Heart right ventricle (tissue), 16 donors: Measurements from ENCODE around the gene ZC3H8. TPM values are rescaled to one million over a fixed set of nuclear protein-coding genes. Genes with fewer than 3 reads are reported as not detected.

Source experiments
- ATAC-seq, 8 donors: fragments of 200-7000 bp; cut with Tn5 transposase; one replicate each; pipeline ENCODE4 v1.9.1; 2020; ENCODE audit warnings: mild to moderate bottlenecking in 8 of 8, moderate library complexity in 8 of 8, moderate number of reproducible peaks in 1 of 8
- DNase-seq, 2 donors: peaks; one replicate each; pipeline ENCODE4 v3.0.0-alpha.2; 2020
- H3K27ac ChIP-seq, 10 donors: fragments of 200-600 bp; sonication (generic) in 2 of 10; one replicate each; pipeline versions ENCODE4 v1.5.0 to v1.8.0; 2020 to 2022; ENCODE audit warnings: mild to moderate bottlenecking in 3 of 10
- H3K27me3 ChIP-seq, 7 donors: fragments of 200-600 bp; one replicate each; pipeline ENCODE4 v1.8.0; 2021 to 2022; ENCODE audit warnings: mild to moderate bottlenecking in 2 of 7
- H3K36me3 ChIP-seq, 9 donors: fragments of 200-600 bp; sonication (generic) in 1 of 9; one replicate each; pipeline versions ENCODE4 v1.5.0 to v1.8.0; 2020 to 2022; ENCODE audit warnings: mild to moderate bottlenecking in 2 of 9
- H3K4me1 ChIP-seq, 9 donors: fragments of 200-600 bp; sonication (generic) in 1 of 9; one replicate each; pipeline versions ENCODE4 v1.5.0 to v1.8.0; 2020 to 2022; ENCODE audit warnings: mild to moderate bottlenecking in 4 of 9
- H3K4me3 ChIP-seq, 10 donors: fragments of 200-600 bp; sonication (generic) in 2 of 10; one replicate each; pipeline versions ENCODE4 v1.5.0 to v1.8.0; 2020 to 2022; ENCODE audit warnings: mild to moderate bottlenecking in 7 of 10, moderate library complexity in 2 of 10
- H3K9me3 ChIP-seq, 11 donors: fragments of 200-600 bp in 10 of 11; sonication (generic) in 2 of 11; one replicate each; pipeline versions ENCODE4 v1.5.0 to v1.8.0; 2013 to 2022; ENCODE audit warnings: mild to moderate bottlenecking in 2 of 11, control low read depth in 1 of 11, moderate library complexity in 1 of 11
- WGBS, 2 donors: extraction: QIAGEN DNeasy Blood & Tissue Kit; methylation state at CpG; one replicate each; pipeline ENCODE4 v1.1.7; 2013; ENCODE audit warnings: inconsistent platforms in 1 of 2; 5-methylcytosine and 5-hydroxymethylcytosine counted together
- intact Hi-C, 10 donors: fragments of 100-400 bp; cut with DNase I; formaldehyde crosslinking; loops; one replicate each; pipeline versions ENCODE4 v1.11.1 to v1.14.2; 2022
- polyA plus RNA-seq, 2 donors: library from polyadenylated mRNA; stranded (reverse); fragments of 200-250 nt; gene quantifications; one replicate each; pipeline ENCODE4 v1.2.3, GENCODE V29; 2013
- total RNA-seq, 10 donors: library from RNA; stranded (reverse); fragmentation: NEBNext Ultra II Directional in 3 of 10; extraction: Animal tissue kit (Norgen Biotek cat#: 25700) in 3 of 10; gene quantifications; one replicate each; pipeline versions ENCODE4 v1.2.1 to v1.2.4, GENCODE V29; 2021 to 2023
- TF ChIP-seq, protein P1 (sequence below), 9 donors: fragments of 200-600 bp; sonication (generic) in 2 of 9; IDR thresholded peaks; one replicate each; pipeline versions ENCODE4 v1.5.0 to v1.8.0; 2021 to 2022; ENCODE audit warnings: antibody characterized with exemption in 9 of 9, mild to moderate bottlenecking in 5 of 9, moderate library complexity in 1 of 9
- donor health status: Arrhythmogenic right ventricular cardiomyopathy.
- donor health status: ischemic (EF 13 %, LVEDD 7.1; RV severe dilation, severe dysfunction).
- donor health status: healthy with polysubstance abuse.
- donor health status: DM: no; HTN: yes; CAD: no.
- donor health status: DM: no; HTN: no; CAD: no.
- donor health status: ischemic (EF 25% LVEDD 6.9; RV normal size, moderate dysfunction).
- donor health status: ischemic (EF 25% LVEDD 5.7; RV mildly dilated, moderate dysfunction).
- donor health status: healthy.
- donor health status: DM: yes; HTN: yes; CAD: no.
- donor health status: Ischemic cardiomyopathy.
- donor health status: ischemic (EF 35%, LVEDD 5.7; RV mildly dilated, moderate dysfunction).
- donor health status: nonischemic (EF 11% LVEDD 7.7; RV severe dilation, severe dysfunction).
- donor health status: DM: yes; HTN: yes; CAD: no.
- donor health status: PGD.
- donor health status: ischemic (EF 29% LVEDD 5.4; RV normal size, mild dysfunction).
- donor health status: nonischemic (EF 23%, LVEDD 6.1; RV moderate dilation, normal function).

ZC3H8 gene
- total and polyA plus RNA-seq, 12 donors: 4.2 to 13.3 (median 9.8) TPM

DNA sequence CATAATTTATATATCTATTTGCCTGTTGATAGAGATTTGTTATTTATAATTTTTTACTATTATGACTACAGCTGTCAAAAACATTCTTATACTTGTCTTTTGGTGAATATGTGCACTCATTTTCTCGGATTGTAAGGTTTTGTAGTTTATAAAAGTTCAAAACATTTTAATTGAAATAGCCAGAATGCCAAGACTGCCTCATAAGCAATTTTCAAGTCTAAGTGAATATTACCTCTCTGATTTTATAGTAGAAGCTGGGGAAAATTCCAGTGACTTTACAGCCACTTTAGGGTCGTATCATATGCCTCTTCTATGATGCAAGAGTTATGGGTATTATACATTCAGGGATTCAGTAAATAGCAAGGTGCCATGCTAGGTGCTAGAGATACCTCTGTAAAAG, 41.6 kb upstream of the ZC3H8 start:
- H3K4me3 ChIP-seq: no peak overlapping the region
- intact Hi-C loops: no loop called here
- TF ChIP-seq, protein P1, sequence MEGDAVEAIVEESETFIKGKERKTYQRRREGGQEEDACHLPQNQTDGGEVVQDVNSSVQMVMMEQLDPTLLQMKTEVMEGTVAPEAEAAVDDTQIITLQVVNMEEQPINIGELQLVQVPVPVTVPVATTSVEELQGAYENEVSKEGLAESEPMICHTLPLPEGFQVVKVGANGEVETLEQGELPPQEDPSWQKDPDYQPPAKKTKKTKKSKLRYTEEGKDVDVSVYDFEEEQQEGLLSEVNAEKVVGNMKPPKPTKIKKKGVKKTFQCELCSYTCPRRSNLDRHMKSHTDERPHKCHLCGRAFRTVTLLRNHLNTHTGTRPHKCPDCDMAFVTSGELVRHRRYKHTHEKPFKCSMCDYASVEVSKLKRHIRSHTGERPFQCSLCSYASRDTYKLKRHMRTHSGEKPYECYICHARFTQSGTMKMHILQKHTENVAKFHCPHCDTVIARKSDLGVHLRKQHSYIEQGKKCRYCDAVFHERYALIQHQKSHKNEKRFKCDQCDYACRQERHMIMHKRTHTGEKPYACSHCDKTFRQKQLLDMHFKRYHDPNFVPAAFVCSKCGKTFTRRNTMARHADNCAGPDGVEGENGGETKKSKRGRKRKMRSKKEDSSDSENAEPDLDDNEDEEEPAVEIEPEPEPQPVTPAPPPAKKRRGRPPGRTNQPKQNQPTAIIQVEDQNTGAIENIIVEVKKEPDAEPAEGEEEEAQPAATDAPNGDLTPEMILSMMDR (IDR thresholded peaks at IDR 0.05): no peak
- H3K4me1 ChIP-seq: peaks cover 0 to 17% (median 8%) of the 10 kb centered on the region in 9 donors
- H3K27ac ChIP-seq: no peak overlapping the region
- H3K36me3 ChIP-seq: peaks cover 0 to 15% (median 0%) of the 10 kb centered on the region in 9 donors
- DNase-seq (no peak), ATAC-seq (no peak)
- no peaks in the 10 kb centered on the region for H3K9me3 ChIP-seq
- 87 to 91% methylated on average over 2 of the region's 2 CpGs for WGBS, 2 donors
- no peaks in the 10 kb centered on the region for H3K27me3 ChIP-seq

DNA sequence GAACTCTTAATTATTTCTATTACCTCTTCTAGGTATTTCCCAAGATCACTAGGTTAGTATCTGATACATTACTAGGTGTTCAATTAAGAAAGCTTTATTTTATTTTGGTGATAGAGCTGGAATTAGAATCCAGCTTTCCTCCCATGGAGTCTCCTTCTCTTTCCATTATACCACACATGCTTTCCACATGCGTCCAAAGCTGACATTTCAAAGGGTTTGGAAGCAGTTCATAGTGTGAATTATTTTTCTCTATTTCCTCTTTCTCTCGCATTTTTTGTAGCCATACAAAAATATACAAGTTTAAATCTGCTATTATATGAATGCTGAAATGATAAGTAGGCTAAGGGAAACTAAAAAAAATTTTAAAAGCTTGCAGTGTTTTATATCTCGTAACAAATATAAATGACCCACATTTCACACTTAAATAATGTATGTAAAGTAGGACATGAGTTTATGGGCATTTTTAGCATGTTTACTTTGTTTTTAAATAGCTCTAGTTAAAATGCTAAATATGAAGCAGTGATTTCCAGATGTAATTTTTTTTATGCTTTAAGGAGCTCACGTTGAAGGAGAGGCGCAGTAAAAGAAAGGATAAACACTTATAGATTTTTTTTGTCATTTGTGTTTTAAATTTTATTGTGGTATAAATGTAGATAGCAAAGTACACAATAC, 40.7 kb upstream of the ZC3H8 start:
- Histone ChIP-seq H3K9me3 (no peaks in the 10 kb centered on the region), H3K4me1 (peaks cover 0 to 16% (median 5%) of the 10 kb centered on the region in 9 donors), H3K27me3 (no peaks in the 10 kb centered on the region), H3K27ac (no peak overlapping the region), H3K4me3 (no peak overlapping the region), H3K36me3 (peaks cover 0 to 7% (median 0%) of the 10 kb centered on the region in 9 donors)
- 74 to 85% methylated on average over 5 of the region's 5 CpGs for WGBS, 2 donors
- intact Hi-C loops: no loop called here
- no peak for ATAC-seq
- no peak for DNase-seq
- TF ChIP-seq, protein P1 (IDR thresholded peaks at IDR 0.05): no peak

DNA sequence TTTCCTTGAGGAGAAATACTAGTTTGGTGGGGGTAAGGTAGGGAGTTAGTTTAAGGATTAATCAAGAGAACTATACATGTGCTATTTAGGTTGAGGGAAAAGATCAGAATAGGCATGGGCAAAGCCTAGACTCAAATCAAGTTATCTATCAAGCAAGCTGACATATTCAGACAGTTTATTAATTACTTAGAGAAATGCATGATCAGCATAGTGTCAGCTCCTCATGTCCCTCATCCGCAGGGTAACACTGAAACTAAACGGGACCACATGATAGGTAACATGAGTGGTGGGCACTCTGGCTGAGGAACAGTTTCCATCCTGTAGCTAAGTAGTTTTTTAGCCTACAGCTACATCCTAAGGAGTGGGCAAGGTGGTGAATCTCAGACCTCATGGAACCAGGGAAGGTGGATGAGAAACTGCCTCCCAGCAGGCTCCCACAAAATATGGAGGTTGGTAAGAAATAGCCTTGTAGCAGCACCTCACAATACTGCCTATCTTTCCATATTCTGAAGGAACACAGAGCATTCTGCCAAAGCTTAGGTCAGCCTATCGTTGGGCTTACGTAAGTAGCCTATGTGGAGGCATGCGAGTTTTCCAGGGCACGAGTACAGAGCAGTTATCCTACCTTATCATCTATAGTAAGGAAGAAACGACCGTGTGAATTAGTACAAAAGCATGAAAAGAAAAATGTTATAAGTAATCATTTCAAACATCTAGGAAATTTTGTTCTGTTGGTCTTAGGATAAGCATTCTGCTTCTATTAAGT, 39.0 kb upstream of the ZC3H8 start:
- peaks cover 0 to 16% (median 5%) of the 10 kb centered on the region in 9 donors for H3K4me1 ChIP-seq
- H3K4me3 ChIP-seq: no peak overlapping the region
- H3K27ac ChIP-seq: no peak overlapping the region
- DNase-seq (no peak), ATAC-seq (peak in 3 of 8 donors; percentile 73 to 86 (median 77))
- no peaks in the 10 kb centered on the region for H3K9me3 ChIP-seq
- 75 to 80% methylated on average over 8 of the region's 8 CpGs for WGBS, 2 donors
- H3K36me3 ChIP-seq: no peaks in the 10 kb centered on the region
- TF ChIP-seq, protein P1 (IDR thresholded peaks at IDR 0.05): no peak
- intact Hi-C loops: no loop called here
- H3K27me3 ChIP-seq: no peaks in the 10 kb centered on the region

DNA sequence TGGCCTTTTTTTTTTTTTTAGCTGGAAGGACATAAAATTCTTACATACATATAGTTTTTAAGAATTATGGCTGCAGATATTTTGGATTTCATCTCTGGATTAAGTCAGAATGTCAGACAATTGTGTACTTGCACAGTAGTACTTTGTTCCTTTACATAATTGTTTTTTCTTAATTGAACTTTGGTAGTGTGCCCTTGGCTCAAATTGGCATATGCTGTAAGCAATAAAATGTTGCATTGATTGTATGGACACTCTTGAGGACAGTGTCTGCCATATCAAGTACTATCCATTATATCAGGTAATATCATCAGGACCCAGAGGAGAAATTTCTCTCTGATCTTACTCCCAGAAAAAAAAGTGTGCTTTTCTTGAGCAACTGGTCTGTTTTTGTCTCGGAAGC, 35.8 kb upstream of the ZC3H8 start:
- Histone ChIP-seq H3K36me3 (no peaks in the 10 kb centered on the region), H3K4me3 (no peak overlapping the region), H3K4me1 (peaks cover 0 to 14% (median 4%) of the 10 kb centered on the region in 9 donors), H3K9me3 (no peaks in the 10 kb centered on the region), H3K27ac (no peak overlapping the region), H3K27me3 (no peaks in the 10 kb centered on the region)
- intact Hi-C loops: no loop called here
- TF ChIP-seq, protein P1 (IDR thresholded peaks at IDR 0.05): no peak
- DNase-seq (no peak), ATAC-seq (no peak)
- WGBS, 2 donors: 26 to 52% methylated on average over 1 of the region's 1 CpG
